HG02623 (cell line): ENCODE data around the gene USP10.

Experiments used
- ATAC-seq: cut with Tn5 transposase; IDR thresholded peaks from one replicate; pipeline ENCODE4 v1.9.1; 2021; ENCODE audit warnings: moderate library complexity; ENCODE audit not compliant: unreplicated experiment

The USP10 gene

GRCh38 chr16:84795329-84796053, 95.7 kb downstream of the USP10 start:
- no peak for ATAC-seq

GRCh38 chr16:84800158-84800978, 100.6 kb downstream of the USP10 start:
- ATAC-seq = no peak

GRCh38 chr16:84803146-84803545, 103.3 kb downstream of the USP10 start:
- ATAC-seq = no peak

- ATAC-seq = no peak
Observed at GRCh38 chr16:84804326-84804725, 104.5 kb downstream of the USP10 start.

- no peak for ATAC-seq
Observed at GRCh38 chr16:84806256-84806889, 106.6 kb downstream of the USP10 start.

GRCh38 chr16:84806890-84807258, 107.1 kb downstream of the USP10 start:
- ATAC-seq = no peak

GRCh38 chr16:84807776-84808175, 108.0 kb downstream of the USP10 start:
- no peak for ATAC-seq

GRCh38 chr16:84808826-84809225, 109.0 kb downstream of the USP10 start:
- ATAC-seq = no peak

GRCh38 chr16:84810518-84811273, 110.9 kb downstream of the USP10 start:
- ATAC-seq = no peak

GRCh38 chr16:84811529-84811928, 111.7 kb downstream of the USP10 start:
- no peak for ATAC-seq

GRCh38 chr16:84813141-84813934, 113.5 kb downstream of the USP10 start:
- ATAC-seq = no peak

GRCh38 chr16:84815462-84815861, 115.7 kb downstream of the USP10 start:
- ATAC-seq = no peak

GRCh38 chr16:84816023-84816422, 116.2 kb downstream of the USP10 start:
- ATAC-seq = no peak

- no peak for ATAC-seq
Observed at GRCh38 chr16:84816485-84816884, 116.7 kb downstream of the USP10 start.

GRCh38 chr16:84817206-84817605, 117.4 kb downstream of the USP10 start:
- ATAC-seq = no peak

- no peak for ATAC-seq
Observed at GRCh38 chr16:84817613-84818012, 117.8 kb downstream of the USP10 start.

GRCh38 chr16:84818133-84818532, 118.3 kb downstream of the USP10 start:
- ATAC-seq = no peak

- ATAC-seq = no peak
Observed at GRCh38 chr16:84818989-84819643, 119.3 kb downstream of the USP10 start.

- ATAC-seq = no peak
Observed at GRCh38 chr16:84819644-84820304, 120.0 kb downstream of the USP10 start, which contains the start of gene CRISPLD2. CRISPLD2 (plus strand) TSS chr16:84819985; CDS start chr16:84838496, 18,511 bp downstream.
